GM12875 (cell line): ENCODE results near the gene BACE1.

ENCODE experiments used
- H3K4me3 ChIP-seq: one replicate; pipeline ENCODE4 v1.5.1; 2011; ENCODE audit warnings: low read depth, low read length, control low read depth
- TF ChIP-seq, protein P1 (sequence below): IDR thresholded peaks from 2 replicates; pipeline ENCODE4 v1.5.1; 2011; ENCODE audit warnings: low read depth, mild to moderate bottlenecking, control low read depth, inconsistent platforms, low read length, moderate library complexity, borderline replicate concordance; ENCODE audit not compliant: insufficient read depth

BACE1 gene

DNA sequence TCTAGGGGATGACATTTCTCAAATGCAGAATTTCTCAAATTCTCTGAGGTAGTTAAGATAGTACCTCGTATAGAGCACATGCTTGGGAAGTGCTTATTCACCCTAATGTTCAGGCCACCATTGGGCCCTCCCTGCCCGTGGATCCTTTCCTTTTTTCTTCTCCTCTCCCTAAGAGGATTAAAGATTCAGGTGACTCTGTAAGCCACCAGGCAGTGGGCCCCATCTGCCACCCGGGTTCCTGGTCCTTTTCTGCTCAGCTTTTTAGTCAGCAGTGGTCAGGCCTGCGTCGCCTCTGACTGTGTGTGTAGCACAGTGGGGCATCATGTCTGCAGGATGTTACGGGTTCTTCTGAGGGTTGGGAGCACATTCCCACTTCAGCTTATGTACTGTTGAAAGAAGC, 18.8 kb upstream of the BACE1 start:
- H3K4me3 ChIP-seq = no peak overlapping the region
- TF ChIP-seq, protein P1, sequence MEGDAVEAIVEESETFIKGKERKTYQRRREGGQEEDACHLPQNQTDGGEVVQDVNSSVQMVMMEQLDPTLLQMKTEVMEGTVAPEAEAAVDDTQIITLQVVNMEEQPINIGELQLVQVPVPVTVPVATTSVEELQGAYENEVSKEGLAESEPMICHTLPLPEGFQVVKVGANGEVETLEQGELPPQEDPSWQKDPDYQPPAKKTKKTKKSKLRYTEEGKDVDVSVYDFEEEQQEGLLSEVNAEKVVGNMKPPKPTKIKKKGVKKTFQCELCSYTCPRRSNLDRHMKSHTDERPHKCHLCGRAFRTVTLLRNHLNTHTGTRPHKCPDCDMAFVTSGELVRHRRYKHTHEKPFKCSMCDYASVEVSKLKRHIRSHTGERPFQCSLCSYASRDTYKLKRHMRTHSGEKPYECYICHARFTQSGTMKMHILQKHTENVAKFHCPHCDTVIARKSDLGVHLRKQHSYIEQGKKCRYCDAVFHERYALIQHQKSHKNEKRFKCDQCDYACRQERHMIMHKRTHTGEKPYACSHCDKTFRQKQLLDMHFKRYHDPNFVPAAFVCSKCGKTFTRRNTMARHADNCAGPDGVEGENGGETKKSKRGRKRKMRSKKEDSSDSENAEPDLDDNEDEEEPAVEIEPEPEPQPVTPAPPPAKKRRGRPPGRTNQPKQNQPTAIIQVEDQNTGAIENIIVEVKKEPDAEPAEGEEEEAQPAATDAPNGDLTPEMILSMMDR = no peak

DNA sequence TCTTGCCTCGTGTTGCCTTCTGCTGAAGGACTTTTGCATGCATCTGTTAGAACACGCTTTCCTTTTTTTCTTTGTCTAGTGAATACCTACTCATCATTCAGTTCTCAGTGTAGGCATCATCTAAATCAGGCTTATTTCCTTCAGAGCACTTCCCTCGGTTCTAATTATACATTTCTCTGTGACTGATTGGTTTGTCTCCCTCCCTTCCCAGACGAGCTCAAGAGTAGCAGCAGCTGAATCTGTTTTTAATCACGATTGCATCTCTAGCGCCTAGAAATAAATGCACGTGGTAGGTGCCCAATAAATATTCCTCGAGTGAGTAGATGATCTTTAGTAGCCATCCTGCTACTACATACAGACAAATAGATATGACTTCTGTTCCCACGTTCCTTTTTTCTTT, 17.9 kb upstream of the BACE1 start:
- no peak overlapping the region for H3K4me3 ChIP-seq
- TF ChIP-seq, protein P1 = no peak

DNA sequence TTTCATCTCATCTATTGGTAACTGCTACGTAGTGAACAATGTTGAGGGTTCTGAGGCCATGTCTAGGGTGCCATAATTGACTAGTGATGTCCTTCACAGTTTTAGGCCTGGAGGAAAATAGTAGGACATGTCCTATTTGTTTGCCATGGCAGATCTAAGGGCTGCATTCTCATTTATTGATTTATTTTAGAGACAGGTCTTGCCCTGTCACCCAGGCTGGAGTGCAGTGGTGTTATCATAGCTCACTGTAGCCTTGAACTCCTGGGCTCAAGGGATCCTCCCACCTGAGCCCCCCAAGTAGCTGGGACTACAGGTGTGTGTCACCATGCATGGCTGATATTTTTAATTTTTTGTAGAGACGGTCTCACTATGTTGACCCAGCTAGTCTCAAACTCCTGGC, 16.8 kb upstream of the BACE1 start:
- TF ChIP-seq, protein P1 = no peak
- no peak overlapping the region for H3K4me3 ChIP-seq

DNA sequence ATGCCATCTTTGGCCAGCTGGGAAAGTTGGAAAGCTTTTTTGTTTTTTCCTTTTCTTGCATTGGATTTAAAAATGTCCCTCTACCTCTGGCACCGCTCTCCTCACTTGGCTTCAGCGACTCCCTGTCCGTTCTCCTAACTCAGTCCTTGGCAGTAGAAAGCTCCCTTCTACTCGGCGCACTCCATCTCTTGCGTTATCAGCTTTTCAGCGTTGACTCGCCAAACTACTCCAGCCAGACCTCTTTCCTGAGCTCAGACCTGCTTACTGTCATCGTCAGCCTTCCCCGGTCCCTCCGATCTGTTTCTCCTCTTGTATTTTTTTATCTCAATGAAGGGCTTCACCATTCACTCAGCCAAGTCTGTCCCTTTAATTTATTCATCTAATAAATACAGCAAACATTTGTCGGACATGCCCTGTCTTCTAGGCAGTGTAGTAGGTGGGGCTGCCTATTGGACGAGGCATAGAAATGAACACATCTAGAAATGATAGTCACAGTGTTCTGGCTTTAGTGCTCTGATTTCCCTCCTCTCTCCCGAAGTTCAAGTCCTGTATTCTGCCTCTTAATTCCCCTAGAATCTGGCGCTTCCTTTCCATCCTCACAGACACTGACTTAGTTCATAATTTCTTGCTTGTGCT, 12.4 kb upstream of the BACE1 start:
- TF ChIP-seq, protein P1 = no peak
- H3K4me3 ChIP-seq = peak overlapping the region; percentile 58

DNA sequence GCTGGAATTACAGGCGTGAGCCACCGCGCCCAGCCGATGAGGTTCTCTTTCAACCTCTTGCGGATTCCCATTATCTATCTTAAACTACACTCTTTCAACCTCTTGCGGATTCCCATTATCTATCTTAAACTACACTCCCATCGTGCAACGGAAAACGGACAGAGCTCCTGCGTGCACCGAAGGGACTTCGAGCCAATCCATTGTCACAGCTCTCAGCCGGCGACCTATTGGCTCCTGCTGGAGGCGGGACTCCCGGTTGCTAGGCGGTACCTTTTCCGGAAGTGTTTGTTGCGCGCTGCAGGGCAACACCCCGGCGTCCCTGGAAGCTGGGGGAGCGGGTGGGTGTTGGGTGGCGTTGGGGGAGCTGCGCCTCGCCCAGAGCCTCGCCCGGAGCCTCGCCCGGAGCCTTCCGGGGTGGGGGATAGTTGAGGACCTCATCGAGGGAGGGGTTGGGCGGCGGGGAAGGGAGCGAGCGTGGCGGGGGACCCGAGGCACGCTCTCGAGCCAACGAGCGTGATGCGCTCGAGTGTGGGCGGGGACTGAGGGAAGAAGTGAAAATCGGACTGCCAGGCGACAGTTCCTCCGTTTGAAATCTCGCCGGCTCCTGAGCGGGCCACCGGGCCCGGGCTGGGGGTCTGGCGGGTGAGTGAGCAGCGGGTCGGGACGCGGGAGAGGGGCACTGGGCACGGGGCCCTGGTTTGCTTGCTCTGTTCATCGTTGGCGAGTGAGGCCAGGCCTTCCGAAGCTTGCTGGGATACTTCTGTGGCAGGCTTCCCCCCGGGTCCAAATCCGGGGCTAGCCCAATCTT, 11.7 kb upstream of the BACE1 start, which contains the start of gene CEP164:
Gene CEP164 (plus strand): TSS at position 288 of the 808 bp plus-strand sequence. CDS start 10,733 bp downstream, outside the sequence.
- TF ChIP-seq, protein P1 = no peak
- peak within 1 kb of the TSS; percentile 58 for H3K4me3 ChIP-seq

DNA sequence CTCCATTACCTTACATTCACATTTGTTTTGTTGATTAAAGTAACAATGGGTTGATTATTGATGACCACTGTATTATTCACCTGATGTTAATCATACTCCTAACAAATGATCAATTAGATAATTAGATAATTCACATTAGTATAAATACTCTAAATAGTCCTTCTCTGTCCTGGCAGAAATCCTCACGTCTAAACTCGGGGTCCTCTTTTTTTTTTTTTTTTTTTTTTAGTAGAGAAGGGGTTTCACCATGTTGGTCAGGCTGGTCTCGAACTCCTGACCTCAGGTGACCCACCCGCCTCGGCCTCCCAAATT, 11.2 kb upstream of the BACE1 start:
- H3K4me3 ChIP-seq = peak overlapping the region; percentile 58

DNA sequence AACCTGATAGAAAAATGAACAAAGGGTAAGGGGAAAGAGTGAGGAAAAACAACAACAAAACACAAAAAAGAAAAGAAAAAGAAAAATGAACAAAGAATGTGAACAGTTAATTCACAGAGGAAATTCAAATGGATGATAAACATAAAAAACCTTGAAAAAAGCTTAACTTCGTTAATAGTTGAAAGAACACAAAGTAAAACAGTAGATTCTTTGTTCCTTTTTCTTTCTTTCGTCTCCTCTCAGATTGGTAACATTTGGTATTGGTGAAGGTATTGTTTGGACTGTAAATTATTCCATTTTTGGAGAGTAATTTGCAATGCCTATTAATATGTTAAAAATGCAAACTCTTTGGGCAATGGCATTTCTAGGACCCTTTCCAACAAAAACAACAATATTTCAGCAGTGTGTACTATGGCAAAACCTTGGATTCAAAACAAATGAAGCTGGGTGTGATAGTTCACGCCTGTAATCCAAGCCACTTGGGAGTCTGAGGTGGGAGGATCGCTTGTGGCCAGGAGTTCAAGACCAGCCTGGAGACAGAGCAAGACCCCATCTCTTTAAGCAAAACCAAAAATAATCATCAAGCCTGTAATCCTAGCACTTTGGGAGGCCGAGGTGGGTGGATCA, 3.3 kb upstream of the BACE1 start:
- TF ChIP-seq, protein P1 = no peak

More for the DNA sequence above, 3.3 kb upstream of the BACE1 start:
- H3K4me3 ChIP-seq = no peak overlapping the region
